Loucy (cell line): ENCODE measurements around the gene CALN1.

Experiments
- H2AFZ ChIP-seq: fragments of 200-600 bp; sonication (generic); 2 replicates; pipeline ENCODE4 v1.6.0; 2016; ENCODE audit warnings: antibody characterized with exemption, mild to moderate bottlenecking, low read length, moderate library complexity
- H3F3A ChIP-seq: fragments of 200-600 bp; 2 replicates; pipeline ENCODE4 v1.6.0; 2016; ENCODE audit warnings: antibody characterized with exemption, low read depth, mild to moderate bottlenecking
- H3K27me3 ChIP-seq: fragments of 200-600 bp; sonication (generic); 2 replicates; pipeline ENCODE4 v1.6.1; 2014; ENCODE audit warnings: low read length, mild to moderate bottlenecking; ENCODE audit not compliant: insufficient read depth, poor library complexity, severe bottlenecking
- H3K36me3 ChIP-seq: fragments of 200-600 bp; sonication (generic); 2 replicates; pipeline ENCODE4 v1.6.1; 2016; ENCODE audit warnings: low read length; ENCODE audit not compliant: insufficient read depth
- H3K4me1 ChIP-seq: fragments of 200-600 bp; sonication (generic); 2 replicates; pipeline ENCODE4 v1.5.1; 2014; ENCODE audit warnings: low read length, mild to moderate bottlenecking; ENCODE audit not compliant: insufficient read depth, poor library complexity, severe bottlenecking
- H3K4me2 ChIP-seq: fragments of 200-600 bp; sonication (generic); 2 replicates; pipeline ENCODE4 v1.6.0; 2014; ENCODE audit warnings: antibody characterized with exemption, low read length, low read depth, mild to moderate bottlenecking; ENCODE audit not compliant: poor library complexity, severe bottlenecking
- H3K4me3 ChIP-seq: fragments of 200-600 bp; sonication (generic); 2 replicates; pipeline ENCODE4 v1.5.1; 2014; ENCODE audit warnings: low read length, mild to moderate bottlenecking, mixed read lengths; ENCODE audit not compliant: poor library complexity, severe bottlenecking
- H3K79me2 ChIP-seq: fragments of 200-600 bp; sonication (generic); 2 replicates; pipeline ENCODE4 v1.6.1; 2014; ENCODE audit warnings: low read length; ENCODE audit not compliant: insufficient read depth
- H3K9ac ChIP-seq: fragments of 200-600 bp; sonication (generic); 2 replicates; pipeline ENCODE4 v1.6.0; 2014; ENCODE audit warnings: mild to moderate bottlenecking, low read depth, low read length, moderate library complexity; ENCODE audit not compliant: poor library complexity, severe bottlenecking
- H3K9me2 ChIP-seq: fragments of 200-600 bp; sonication (generic); replicated peaks from 2 replicates; pipeline ENCODE4 v1.6.1; 2016; ENCODE audit warnings: low read depth, low read length, mixed read lengths
- H3K9me3 ChIP-seq: fragments of 200-600 bp; sonication (generic); 2 replicates; pipeline ENCODE4 v1.6.1; 2014; ENCODE audit warnings: mild to moderate bottlenecking, antibody characterized with exemption, low read length, low read depth; ENCODE audit not compliant: insufficient read depth
- H4K20me1 ChIP-seq: fragments of 200-600 bp; sonication (generic); 2 replicates; pipeline ENCODE4 v1.6.0; 2014; ENCODE audit warnings: antibody characterized with exemption, low read length, mild to moderate bottlenecking; ENCODE audit not compliant: insufficient read depth, poor library complexity, severe bottlenecking
- CTCF ChIP-seq: fragments of 200-600 bp; sonication (generic); conservative IDR thresholded peaks from 2 replicates; pipeline ENCODE4 v1.5.1; 2014; ENCODE audit warnings: mild to moderate bottlenecking, antibody characterized with exemption, low read length
- EZH2phosphoT487 ChIP-seq: fragments of 200-600 bp; IDR thresholded peaks from 2 replicates; pipeline ENCODE4 v1.6.1; 2018; ENCODE audit warnings: antibody characterized with exemption, mild to moderate bottlenecking, moderate library complexity, borderline replicate concordance

CALN1 gene

GRCh38 chr7:72080865-72081510 is 331.1 kb downstream of the CALN1 start:
- Histone ChIP-seq H3K4me2 (no peak overlapping the region), H4K20me1 (no peaks in the 10 kb centered on the region), H3F3A (no peaks in the 10 kb centered on the region), H3K36me3 (no peaks in the 10 kb centered on the region), H3K9ac (no peak overlapping the region), H3K27me3 (no peaks in the 10 kb centered on the region), H2AFZ (no peak overlapping the region), H3K79me2 (no peaks in the 10 kb centered on the region), H3K4me1 (no peaks in the 10 kb centered on the region), H3K9me3 (no peaks in the 10 kb centered on the region; the same call in 1 of the 2 replicates), H3K9me2 (no peaks in the 10 kb centered on the region), H3K4me3 (no peak overlapping the region)
- TF ChIP-seq EZH2phosphoT487 (no peak), CTCF (no peak)

GRCh38 chr7:72080341-72080766 is 331.8 kb downstream of the CALN1 start:
- no peak for TF ChIP-seq EZH2phosphoT487
- no peak for TF ChIP-seq CTCF
- Histone ChIP-seq H2AFZ (no peak overlapping the region), H3K4me1 (no peaks in the 10 kb centered on the region), H3K9me3 (no peaks in the 10 kb centered on the region; the same call in 1 of the 2 replicates), H3K9ac (no peak overlapping the region), H4K20me1 (no peaks in the 10 kb centered on the region), H3F3A (no peaks in the 10 kb centered on the region), H3K4me3 (no peak overlapping the region), H3K36me3 (no peaks in the 10 kb centered on the region), H3K27me3 (no peaks in the 10 kb centered on the region), H3K4me2 (no peak overlapping the region), H3K79me2 (no peaks in the 10 kb centered on the region), H3K9me2 (no peaks in the 10 kb centered on the region)

GRCh38 chr7:72078856-72079255 is 333.3 kb downstream of the CALN1 start:
- Histone ChIP-seq H3K36me3 (no peaks in the 10 kb centered on the region), H3K4me1 (no peaks in the 10 kb centered on the region), H3F3A (no peaks in the 10 kb centered on the region), H2AFZ (no peak overlapping the region), H3K79me2 (no peaks in the 10 kb centered on the region), H3K27me3 (no peaks in the 10 kb centered on the region), H3K4me3 (no peak overlapping the region), H3K9me2 (no peaks in the 10 kb centered on the region), H4K20me1 (no peaks in the 10 kb centered on the region), H3K4me2 (no peak overlapping the region), H3K9ac (no peak overlapping the region), H3K9me3 (no peaks in the 10 kb centered on the region; the same call in 1 of the 2 replicates)
- TF ChIP-seq EZH2phosphoT487 (no peak), CTCF (no peak)
